Measurements from ENCODE around the gene MBNL2. TPM values are rescaled to one million over a fixed set of nuclear protein-coding genes. Genes with fewer than 3 reads are reported as not detected.

MBNL2 gene
- total RNA-seq, 2 experiments from 2014 or later = 23.4 to 24.6 TPM

DNA sequence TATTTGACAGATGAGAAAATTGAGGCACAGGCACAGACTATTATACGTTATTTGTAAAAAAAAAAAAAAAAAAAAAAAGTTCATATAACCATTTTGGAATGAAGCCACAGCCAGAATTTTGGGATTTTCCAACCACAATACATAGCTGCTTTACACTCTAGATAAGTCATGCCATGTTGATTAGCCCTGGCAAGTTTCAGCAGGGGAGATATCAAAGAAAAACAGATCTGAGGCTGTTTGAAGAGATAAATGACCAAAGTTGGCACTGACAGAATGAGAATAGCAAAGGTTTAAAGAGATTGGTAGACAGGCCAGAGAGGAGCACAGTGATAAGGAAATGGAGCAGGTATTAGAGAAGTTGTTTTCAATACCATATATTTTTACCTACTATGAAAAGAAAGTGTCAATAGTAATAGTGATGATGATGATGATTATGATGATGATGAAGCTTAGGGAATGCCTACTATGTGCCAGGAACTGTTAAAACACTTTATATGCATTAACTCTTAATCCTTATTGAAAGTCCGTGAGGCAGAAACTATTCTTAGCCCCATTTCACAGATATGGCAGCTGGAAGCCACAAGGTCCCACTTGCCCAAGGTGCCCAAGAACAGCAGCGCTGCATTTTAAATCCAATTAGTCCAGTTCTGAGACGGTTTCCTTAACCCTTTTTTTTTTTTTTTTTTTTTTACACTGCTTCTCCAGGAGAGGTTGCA, 105.5 kb downstream of the MBNL2 start:
- POLR2A ChIA-PET = no interaction called here

GRCh38 chr13:97328222-97328790, 106.2 kb downstream of the MBNL2 start:
- Mint-ChIP-seq H3K27ac (no peak overlapping the region), H3K27me3 (no peaks in the 10 kb centered on the region), H3K4me3 (no peak overlapping the region), H3K4me1 (ENCODE audit: low read depth) (peaks cover 7% of the 10 kb centered on the region), H3K36me3 (no peaks in the 10 kb centered on the region), H3K9me3 (no peaks in the 10 kb centered on the region)
- ChIA-PET CTCF (no interaction called here), POLR2A (no interaction called here)
- intact Hi-C loops (cut with micrococcal nuclease) = no loop called here
- no peak for DNase-seq

More for the DNA sequence above, 105.5 kb downstream of the MBNL2 start:
- no peaks in the 10 kb centered on the region for H3K27me3 Mint-ChIP-seq
- H3K27ac Mint-ChIP-seq = no peak overlapping the region
- no peak overlapping the region for H3K4me3 Mint-ChIP-seq
- CTCF ChIA-PET = no interaction called here
- intact Hi-C loops (cut with micrococcal nuclease) = no loop called here
- peaks cover 7% of the 10 kb centered on the region for H3K4me1 Mint-ChIP-seq (ENCODE audit: low read depth)
- H3K9me3 Mint-ChIP-seq = no peaks in the 10 kb centered on the region
- no peak for DNase-seq
- H3K36me3 Mint-ChIP-seq = no peaks in the 10 kb centered on the region

DNA sequence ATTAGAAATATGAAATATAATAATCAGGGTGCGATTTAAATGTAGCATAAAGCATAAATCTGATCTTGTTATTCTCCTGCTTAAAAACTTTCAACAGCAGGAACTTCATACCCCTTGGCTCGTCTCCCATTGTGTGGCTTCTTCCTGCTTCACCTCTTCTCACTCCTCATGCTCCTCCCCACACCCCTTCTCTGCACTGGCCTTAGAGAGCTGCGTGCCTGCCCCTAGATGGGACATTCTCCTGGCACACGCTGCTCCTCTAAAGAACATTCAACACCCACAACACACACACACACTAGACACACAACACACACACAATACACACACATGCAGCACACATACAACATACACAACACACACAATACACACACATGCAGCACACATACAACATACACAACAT, 107.2 kb downstream of the MBNL2 start:
- H3K27ac Mint-ChIP-seq = no peak overlapping the region
- POLR2A ChIA-PET = no interaction called here
- no peaks in the 10 kb centered on the region for H3K36me3 Mint-ChIP-seq
- H3K27me3 Mint-ChIP-seq = no peaks in the 10 kb centered on the region
- no peak overlapping the region for H3K4me3 Mint-ChIP-seq
- CTCF ChIA-PET = no interaction called here
- intact Hi-C loops (cut with micrococcal nuclease) = no loop called here
- no peak for DNase-seq
- no peaks in the 10 kb centered on the region for H3K9me3 Mint-ChIP-seq
- peaks cover 9% of the 10 kb centered on the region for H3K4me1 Mint-ChIP-seq (ENCODE audit: low read depth)

DNA sequence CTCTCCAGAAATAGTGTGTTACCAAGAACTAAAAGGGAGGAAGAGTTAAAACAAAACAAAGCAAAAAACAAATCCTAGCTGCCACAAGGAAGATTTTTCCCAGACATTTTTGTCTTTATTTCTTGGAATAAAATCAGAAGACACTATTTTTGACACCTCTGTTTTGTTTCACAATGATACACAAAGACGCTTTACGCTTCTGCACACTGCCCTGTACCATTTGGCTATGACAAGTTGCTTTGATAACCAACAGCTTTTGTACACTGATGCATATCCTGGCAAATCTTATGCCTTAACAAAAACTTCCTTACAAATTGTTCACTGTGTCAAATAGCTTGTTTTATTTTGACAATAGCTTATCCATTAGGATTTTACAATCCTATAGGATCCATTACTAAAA, 108.3 kb downstream of the MBNL2 start:
- Mint-ChIP-seq H3K27ac (no peak overlapping the region), H3K4me1 (ENCODE audit: low read depth) (peaks cover 9% of the 10 kb centered on the region), H3K27me3 (no peaks in the 10 kb centered on the region), H3K4me3 (no peak overlapping the region), H3K36me3 (peaks cover 4% of the 10 kb centered on the region), H3K9me3 (no peaks in the 10 kb centered on the region)
- no peak for DNase-seq
- intact Hi-C loops (cut with micrococcal nuclease) = no loop called here
- ChIA-PET POLR2A (no interaction called here), CTCF (interaction anchor here (1.3 kb wide), 2 partner anchors 14 to 29 kb away, joined by 3 to 4 read pairs; no protein-coding TSS in a partner anchor)

GRCh38 chr13:97332742-97333141, 110.6 kb downstream of the MBNL2 start:
- ChIA-PET CTCF (interaction anchor here (1.3 kb wide), 1 partner anchor 11 kb away, joined by 3 read pairs; no protein-coding TSS in a partner anchor), POLR2A (no interaction called here)
- no peak overlapping the region for H3K4me3 Mint-ChIP-seq
- no peak for DNase-seq
- H3K36me3 Mint-ChIP-seq = peaks cover 6% of the 10 kb centered on the region
- H3K4me1 Mint-ChIP-seq (ENCODE audit: low read depth) = peaks cover 3% of the 10 kb centered on the region
- intact Hi-C loops (cut with micrococcal nuclease) = no loop called here
- no peak overlapping the region for H3K27ac Mint-ChIP-seq
- no peaks in the 10 kb centered on the region for H3K27me3 Mint-ChIP-seq
- no peaks in the 10 kb centered on the region for H3K9me3 Mint-ChIP-seq

DNA sequence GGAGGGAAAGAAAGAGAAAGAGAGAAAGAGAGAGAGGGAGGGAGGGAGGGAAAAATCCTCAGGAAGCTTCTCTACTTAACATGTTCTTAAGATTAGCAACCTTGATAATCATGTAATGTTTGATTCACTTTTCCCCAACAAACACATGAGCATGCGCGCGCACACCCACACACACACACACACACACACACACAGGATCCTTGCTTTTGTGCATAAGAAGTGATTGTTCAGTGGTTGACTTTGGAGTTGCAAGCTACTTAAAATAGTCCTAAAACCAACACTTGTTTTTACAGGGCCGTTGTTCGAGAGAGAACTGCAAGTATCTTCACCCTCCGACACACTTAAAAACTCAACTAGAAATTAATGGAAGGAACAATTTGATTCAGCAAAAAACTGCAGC, 111.8 kb downstream of the MBNL2 start:
- Mint-ChIP-seq H3K9me3 (no peaks in the 10 kb centered on the region), H3K4me3 (no peak overlapping the region), H3K27ac (no peak overlapping the region), H3K4me1 (ENCODE audit: low read depth) (peaks cover 2% of the 10 kb centered on the region), H3K36me3 (peaks cover 6% of the 10 kb centered on the region), H3K27me3 (no peaks in the 10 kb centered on the region)
- DNase-seq = no peak
- CTCF ChIA-PET = interaction anchor here (1.5 kb wide), 1 partner anchor 224 kb away, joined by 5 read pairs; no protein-coding TSS in a partner anchor
- POLR2A ChIA-PET = no interaction called here
- intact Hi-C loops (cut with micrococcal nuclease) = no loop called here

- no peaks in the 10 kb centered on the region for H3K9me3 Mint-ChIP-seq
- CTCF ChIA-PET = no interaction called here
- H3K4me1 Mint-ChIP-seq (ENCODE audit: low read depth) = peaks cover 4% of the 10 kb centered on the region
- intact Hi-C loops (cut with micrococcal nuclease) = no loop called here
- no peak for DNase-seq
- H3K4me3 Mint-ChIP-seq = no peak overlapping the region
- POLR2A ChIA-PET = no interaction called here
- peaks cover 6% of the 10 kb centered on the region for H3K36me3 Mint-ChIP-seq
- H3K27ac Mint-ChIP-seq = no peak overlapping the region
- no peaks in the 10 kb centered on the region for H3K27me3 Mint-ChIP-seq
Measured at GRCh38 chr13:97334690-97335089, 112.6 kb downstream of the MBNL2 start.

DNA sequence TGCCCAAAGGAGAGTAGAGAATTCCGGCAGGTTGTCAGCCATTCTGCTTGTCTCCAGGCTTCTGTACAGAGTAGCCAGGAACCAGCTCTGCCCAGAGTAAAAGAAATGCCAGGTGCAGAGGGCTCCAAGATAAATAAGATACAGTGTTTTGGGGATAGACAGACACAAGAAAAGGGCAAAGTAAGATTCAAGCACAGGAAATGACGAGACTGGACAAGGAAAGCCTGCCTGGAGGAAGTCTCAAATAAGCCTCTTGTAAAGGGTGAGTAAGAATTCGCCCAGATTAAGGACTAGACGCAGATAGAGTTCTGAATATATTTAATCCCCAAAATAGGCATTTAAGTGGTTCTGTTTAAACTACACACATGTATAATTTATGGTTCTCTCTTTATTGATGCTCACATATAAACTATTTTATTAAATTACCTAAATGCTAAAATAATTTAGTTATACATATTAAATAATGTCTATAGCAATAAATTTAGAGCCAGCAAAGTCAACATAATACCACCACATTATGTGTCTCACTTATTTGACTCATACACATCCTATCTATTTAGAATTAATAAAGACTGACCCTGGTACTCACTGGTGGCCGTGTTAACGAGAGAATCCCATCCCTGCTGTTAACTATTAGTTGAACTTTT, 113.5 kb downstream of the MBNL2 start:
- no peak for DNase-seq
- intact Hi-C loops (cut with micrococcal nuclease) = no loop called here
- no peaks in the 10 kb centered on the region for H3K9me3 Mint-ChIP-seq
- H3K4me1 Mint-ChIP-seq (ENCODE audit: low read depth) = peaks cover 11% of the 10 kb centered on the region
- H3K27me3 Mint-ChIP-seq = no peaks in the 10 kb centered on the region
- CTCF ChIA-PET = interaction anchor here (1.7 kb wide), 1 partner anchor 225 kb away, joined by 6 read pairs; no protein-coding TSS in a partner anchor
- H3K4me3 Mint-ChIP-seq = no peak overlapping the region
- H3K36me3 Mint-ChIP-seq = peaks cover 6% of the 10 kb centered on the region
- POLR2A ChIA-PET = no interaction called here
- no peak overlapping the region for H3K27ac Mint-ChIP-seq

DNA sequence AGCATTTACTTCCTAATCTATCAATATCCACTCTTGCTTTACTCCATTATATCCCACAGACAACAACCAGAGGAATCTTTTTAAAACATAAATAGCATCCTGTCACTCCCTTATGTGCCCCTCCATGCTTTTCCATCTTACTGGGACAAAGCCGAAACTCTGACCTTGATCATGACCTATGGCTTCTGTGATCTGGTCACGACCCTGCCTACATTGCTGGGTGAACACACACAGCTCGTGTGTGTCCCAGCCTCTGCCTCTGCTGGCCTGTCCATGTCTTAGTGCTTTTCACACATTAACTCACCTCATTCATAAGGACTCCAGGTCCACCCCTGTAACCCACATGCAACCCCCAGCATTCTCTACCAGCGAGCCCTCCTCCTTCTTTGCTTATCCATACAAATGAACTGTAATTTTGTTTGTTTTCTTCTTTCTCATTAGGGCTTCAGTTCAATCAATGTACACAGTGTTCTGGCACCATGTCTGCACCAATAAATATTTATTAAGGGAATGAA, 115.9 kb downstream of the MBNL2 start:
- no peak for DNase-seq
- CTCF ChIA-PET = interaction anchor here (0.9 kb wide), 1 partner anchor 229 kb away, joined by 3 read pairs; no protein-coding TSS in a partner anchor
- intact Hi-C loops (cut with micrococcal nuclease) = no loop called here
- H3K27ac Mint-ChIP-seq = no peak overlapping the region
- no peak overlapping the region for H3K4me3 Mint-ChIP-seq
- H3K4me1 Mint-ChIP-seq (ENCODE audit: low read depth) = peaks cover 14% of the 10 kb centered on the region
- POLR2A ChIA-PET = no interaction called here
- no peaks in the 10 kb centered on the region for H3K9me3 Mint-ChIP-seq
- peaks cover 6% of the 10 kb centered on the region for H3K36me3 Mint-ChIP-seq
- no peaks in the 10 kb centered on the region for H3K27me3 Mint-ChIP-seq

DNA sequence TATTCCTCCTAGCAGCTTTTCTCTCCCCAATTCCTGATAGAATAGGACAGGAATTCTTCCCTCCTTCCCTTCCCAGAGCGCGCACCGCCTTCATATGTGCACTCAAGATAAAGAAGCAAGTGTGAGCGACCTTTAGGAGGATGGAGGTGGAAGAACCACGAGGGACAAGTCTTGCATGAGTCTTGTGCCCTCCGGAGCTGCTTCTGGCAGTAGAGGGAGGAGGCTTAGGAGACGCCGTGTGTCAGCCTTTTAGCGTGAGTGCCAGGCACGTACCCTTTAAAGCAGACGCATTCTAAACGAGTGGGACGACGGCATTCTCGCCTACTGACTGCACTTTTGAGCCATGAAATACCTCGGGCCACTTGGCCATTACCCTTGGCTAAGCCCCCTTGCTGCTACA, 116.4 kb downstream of the MBNL2 start:
- intact Hi-C loops (cut with micrococcal nuclease) = no loop called here
- Mint-ChIP-seq H3K36me3 (peaks cover 6% of the 10 kb centered on the region), H3K27ac (no peak overlapping the region), H3K9me3 (no peaks in the 10 kb centered on the region), H3K4me1 (ENCODE audit: low read depth) (peaks cover 13% of the 10 kb centered on the region), H3K4me3 (no peak overlapping the region), H3K27me3 (no peaks in the 10 kb centered on the region)
- ChIA-PET CTCF (no interaction called here), POLR2A (no interaction called here)
- no peak for DNase-seq

DNA sequence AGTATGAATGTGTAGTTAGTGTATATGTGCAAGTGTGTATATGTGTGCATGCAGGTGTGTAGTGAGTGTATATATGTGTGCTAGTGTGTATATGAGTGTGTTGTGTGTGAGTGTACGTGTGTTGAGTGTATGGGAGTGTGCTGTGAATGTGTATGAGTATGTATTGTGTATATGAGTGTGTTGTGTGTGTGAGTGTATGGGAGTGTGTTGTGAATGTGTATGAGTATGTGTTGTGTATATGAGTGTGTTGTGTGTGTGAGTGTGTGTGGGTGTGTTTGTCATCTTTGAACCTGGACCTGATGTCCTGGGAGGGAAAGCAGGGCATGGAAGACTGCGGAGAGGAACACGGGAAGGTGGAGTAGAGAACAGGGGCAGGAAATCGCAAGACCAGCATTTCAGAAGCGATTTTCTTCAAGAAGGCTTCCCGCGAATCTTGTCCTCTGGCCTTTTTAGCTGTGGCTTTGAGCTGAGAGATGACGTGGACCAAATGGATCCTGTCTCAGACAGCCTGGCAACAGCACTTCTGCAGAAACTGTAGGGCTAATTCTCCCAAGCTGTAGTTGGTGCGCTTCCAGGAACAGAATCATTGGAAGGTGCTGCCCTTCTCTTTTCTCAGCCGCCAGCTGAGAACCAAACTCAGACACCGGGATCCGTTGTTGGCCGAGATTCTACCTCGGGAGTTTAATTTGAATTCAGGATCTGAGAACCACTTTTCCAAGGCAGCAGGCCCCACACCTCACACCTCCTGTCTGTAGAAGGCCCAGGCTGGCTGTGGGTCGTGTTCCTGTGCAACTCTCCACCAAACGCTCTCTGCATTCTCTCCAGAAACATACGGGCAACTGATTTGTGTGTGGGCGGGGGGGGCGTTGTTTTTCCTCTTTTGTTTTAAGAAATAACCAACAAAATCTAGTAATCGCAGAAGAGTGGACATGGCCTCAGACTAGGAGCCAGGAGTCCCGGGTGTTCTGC, 117.2 kb downstream of the MBNL2 start:
- intact Hi-C loops (cut with micrococcal nuclease) = no loop called here
- Mint-ChIP-seq H3K4me1 (ENCODE audit: low read depth) (peaks cover 12% of the 10 kb centered on the region), H3K27ac (no peak overlapping the region), H3K4me3 (no peak overlapping the region), H3K27me3 (no peaks in the 10 kb centered on the region), H3K9me3 (no peaks in the 10 kb centered on the region), H3K36me3 (peaks cover 6% of the 10 kb centered on the region)
- DNase-seq = no peak
- CTCF ChIA-PET = interaction anchor here (0.7 kb wide), 1 partner anchor 229 kb away, joined by 3 read pairs; no protein-coding TSS in a partner anchor
- POLR2A ChIA-PET = no interaction called here

Measured in activated CD4-positive, alpha-beta memory T cell treated with anti-CD3 and anti-CD28 coated beads for 36 hours (primary cell).